ENCODE data around the gene LIFR. TPM values are rescaled to one million over a fixed set of nuclear protein-coding genes. Genes with fewer than 3 reads are reported as not detected.

LIFR gene
- total RNA-seq, 1 experiment from 2014 or later, result 10.4 TPM

GRCh38 chr5:38473008-38473407 is 83.4 kb downstream of the LIFR start:
- intact Hi-C loops (cut with micrococcal nuclease), result no loop called here
- BruUV-seq (replicated peaks), result no TSS peak
- POLR2A ChIA-PET (ENCODE audit: unreplicated experiment), result no interaction called here
- ATAC-seq (no peak), DNase-seq (no peak)
- H3K36me3 ChIP-seq (ENCODE audit: low read depth, low read length), result no peaks in the 10 kb centered on the region
- TF ChIP-seq EZH2phosphoT487 (IDR thresholded peaks at IDR 0.05; ENCODE audit: borderline replicate concordance, low read length), result no peak
- TF ChIP-seq EZH2 (IDR thresholded peaks at IDR 0.05; ENCODE audit: low read length, unreplicated experiment), result no peak
- no peak for TF ChIP-seq CTCF (conservative IDR thresholded peaks at IDR 0.05; ENCODE audit: low read depth, low read length)
- H3K4me3 ChIP-seq (ENCODE audit: low read length), result no peak overlapping the region
- H3K27ac ChIP-seq (ENCODE audit: low read length), result no peak overlapping the region
- H3K4me1 ChIP-seq (ENCODE audit: insufficient read depth, low read length), result peaks cover 10% of the 10 kb centered on the region
- H3K27me3 ChIP-seq (ENCODE audit: low read length), result no peaks in the 10 kb centered on the region
- no peak overlapping the region for H3K4me2 ChIP-seq (ENCODE audit: low read length)
- no peaks in the 10 kb centered on the region for H3K9me3 ChIP-seq (ENCODE audit: low read length)
- H3K9ac ChIP-seq (ENCODE audit: low read length), result no peak overlapping the region
- no peaks in the 10 kb centered on the region for H4K20me1 ChIP-seq (ENCODE audit: low read length)
- H3K9me2 ChIP-seq (replicated peaks; ENCODE audit: low read length), result no peaks in the 10 kb centered on the region
- H3K79me2 ChIP-seq (ENCODE audit: low read length), result no peaks in the 10 kb centered on the region
- H2AFZ ChIP-seq (ENCODE audit: low read length), result no peak overlapping the region
- no peaks in the 10 kb centered on the region for H3F3A ChIP-seq (ENCODE audit: low read length, unreplicated experiment)
- CTCF ChIA-PET, result interaction anchor here (1.4 kb wide), 1 partner anchor 31 kb away, joined by 5 read pairs; no protein-coding TSS in a partner anchor

GRCh38 chr5:38472541-38472940 is 83.9 kb downstream of the LIFR start:
- Histone ChIP-seq H3K9me2 (replicated peaks; ENCODE audit: low read length) (no peaks in the 10 kb centered on the region), H3F3A (ENCODE audit: low read length, unreplicated experiment) (no peaks in the 10 kb centered on the region), H3K4me2 (ENCODE audit: low read length) (no peak overlapping the region), H3K79me2 (ENCODE audit: low read length) (no peaks in the 10 kb centered on the region), H3K4me1 (ENCODE audit: insufficient read depth, low read length) (peaks cover 14% of the 10 kb centered on the region), H3K27ac (ENCODE audit: low read length) (no peak overlapping the region), H3K9ac (ENCODE audit: low read length) (no peak overlapping the region), H3K36me3 (ENCODE audit: low read depth, low read length) (no peaks in the 10 kb centered on the region), H3K4me3 (ENCODE audit: low read length) (no peak overlapping the region), H4K20me1 (ENCODE audit: low read length) (no peaks in the 10 kb centered on the region), H3K27me3 (ENCODE audit: low read length) (no peaks in the 10 kb centered on the region), H2AFZ (ENCODE audit: low read length) (no peak overlapping the region), H3K9me3 (ENCODE audit: low read length) (no peaks in the 10 kb centered on the region)
- intact Hi-C loops (cut with micrococcal nuclease), result no loop called here
- ATAC-seq (no peak), DNase-seq (no peak)
- ChIA-PET CTCF (no interaction called here), POLR2A (ENCODE audit: unreplicated experiment) (no interaction called here)
- no peak for TF ChIP-seq CTCF (conservative IDR thresholded peaks at IDR 0.05; ENCODE audit: low read depth, low read length)
- no peak for TF ChIP-seq EZH2phosphoT487 (IDR thresholded peaks at IDR 0.05; ENCODE audit: borderline replicate concordance, low read length)
- TF ChIP-seq EZH2 (IDR thresholded peaks at IDR 0.05; ENCODE audit: low read length, unreplicated experiment), result no peak
- BruUV-seq (replicated peaks), result no TSS peak

GRCh38 chr5:38471709-38472108 is 84.7 kb downstream of the LIFR start:
- DNase-seq, result no peak
- intact Hi-C loops (cut with micrococcal nuclease), result no loop called here
- H3F3A ChIP-seq (ENCODE audit: low read length, unreplicated experiment), result no peaks in the 10 kb centered on the region
- no peak overlapping the region for H3K4me2 ChIP-seq (ENCODE audit: low read length)
- ChIA-PET CTCF (no interaction called here), POLR2A (ENCODE audit: unreplicated experiment) (no interaction called here)
- H3K4me3 ChIP-seq (ENCODE audit: low read length), result no peak overlapping the region
- no peaks in the 10 kb centered on the region for H3K9me2 ChIP-seq (replicated peaks; ENCODE audit: low read length)
- no peaks in the 10 kb centered on the region for H3K9me3 ChIP-seq (ENCODE audit: low read length)
- no peak for ATAC-seq
- no peak for TF ChIP-seq EZH2 (IDR thresholded peaks at IDR 0.05; ENCODE audit: low read length, unreplicated experiment)
- TF ChIP-seq CTCF (conservative IDR thresholded peaks at IDR 0.05; ENCODE audit: low read depth, low read length), result no peak
- no peak for TF ChIP-seq EZH2phosphoT487 (IDR thresholded peaks at IDR 0.05; ENCODE audit: borderline replicate concordance, low read length)
- no peak overlapping the region for H2AFZ ChIP-seq (ENCODE audit: low read length)
- H3K79me2 ChIP-seq (ENCODE audit: low read length), result no peaks in the 10 kb centered on the region
- no peak overlapping the region for H3K9ac ChIP-seq (ENCODE audit: low read length)
- BruUV-seq (replicated peaks), result no TSS peak
- no peak overlapping the region for H3K27ac ChIP-seq (ENCODE audit: low read length)
- no peaks in the 10 kb centered on the region for H4K20me1 ChIP-seq (ENCODE audit: low read length)
- no peaks in the 10 kb centered on the region for H3K36me3 ChIP-seq (ENCODE audit: low read depth, low read length)
- H3K27me3 ChIP-seq (ENCODE audit: low read length), result no peaks in the 10 kb centered on the region
- peaks cover 23% of the 10 kb centered on the region for H3K4me1 ChIP-seq (ENCODE audit: insufficient read depth, low read length)

Data from PC-3 (cell line).